ENCODE measurements around the gene MSRB1.

Gene MSRB1, protein sequence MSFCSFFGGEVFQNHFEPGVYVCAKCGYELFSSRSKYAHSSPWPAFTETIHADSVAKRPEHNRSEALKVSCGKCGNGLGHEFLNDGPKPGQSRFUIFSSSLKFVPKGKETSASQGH

DNA sequence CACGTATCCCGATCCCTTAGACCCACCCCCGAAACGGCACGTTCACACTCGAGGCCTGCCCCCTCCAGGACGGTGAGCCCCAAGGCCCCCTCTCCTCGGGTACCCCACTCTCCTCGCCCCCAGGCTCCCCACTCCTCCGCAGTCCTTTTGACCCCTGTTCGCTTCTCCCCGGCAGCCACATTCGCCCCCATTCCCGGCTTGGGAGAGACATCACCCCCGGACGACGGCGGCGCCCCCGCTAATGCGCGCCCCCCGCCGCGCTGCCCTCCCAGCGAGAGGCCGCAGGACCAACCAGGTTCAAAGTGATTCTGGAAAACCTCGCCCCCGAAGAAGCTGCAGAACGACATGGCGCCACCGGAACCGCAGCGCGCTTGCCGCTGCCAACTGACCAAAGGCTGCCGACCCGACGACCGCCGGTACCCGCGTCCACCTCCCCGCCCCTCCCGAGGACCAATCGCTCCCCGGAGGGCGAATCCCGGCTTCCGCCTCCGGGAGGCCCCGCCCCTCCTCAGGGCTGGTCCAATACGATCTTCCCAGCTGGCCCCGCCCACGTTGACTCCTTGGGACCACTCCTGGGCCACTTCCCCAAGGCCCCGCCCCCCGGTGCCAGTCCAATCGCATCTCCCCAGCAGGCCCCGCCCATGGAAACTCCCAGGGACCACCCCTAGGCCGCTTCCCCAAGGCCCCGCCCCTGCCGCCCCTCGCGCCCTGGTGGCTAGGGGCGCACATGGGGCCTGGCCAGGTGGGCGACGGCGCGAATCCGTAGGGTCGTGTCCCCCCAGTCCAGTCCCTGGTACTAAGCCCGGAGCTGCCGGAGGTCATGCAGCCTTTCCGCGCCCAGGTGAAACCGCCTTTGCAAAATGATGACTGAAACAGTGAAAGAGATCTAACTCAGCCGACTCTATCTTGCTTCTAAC lies at the start of gene MSRB1:
Gene MSRB1 (minus strand): TSS at position 390 of the 917 bp plus-strand sequence. CDS start 43 bp downstream, at position 347.
- peak; percentile 95 for DNase-seq

- DNase-seq: peak; percentile 50
Observed at GRCh38 chr16:1991948-1992703, 49.1 kb upstream of the MSRB1 start.

DNA sequence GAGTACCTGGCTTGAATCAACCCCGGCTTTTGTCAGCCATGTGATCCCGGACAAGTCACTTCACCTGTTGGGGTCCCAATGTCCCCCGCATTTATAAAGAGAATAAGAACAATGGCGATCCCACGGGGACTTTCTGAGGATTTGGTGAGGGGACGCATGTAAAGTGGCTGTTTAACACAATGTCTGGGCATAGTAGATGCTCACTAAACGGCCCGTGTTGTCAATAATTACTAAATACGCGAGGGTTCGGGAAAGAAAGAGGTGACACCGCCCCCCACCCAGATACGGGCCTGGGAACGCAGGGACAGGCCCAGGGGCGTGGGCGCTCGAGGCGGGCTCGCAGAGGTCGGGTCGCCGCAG lies 48.6 kb upstream of the MSRB1 start:
- no peak for DNase-seq

DNA sequence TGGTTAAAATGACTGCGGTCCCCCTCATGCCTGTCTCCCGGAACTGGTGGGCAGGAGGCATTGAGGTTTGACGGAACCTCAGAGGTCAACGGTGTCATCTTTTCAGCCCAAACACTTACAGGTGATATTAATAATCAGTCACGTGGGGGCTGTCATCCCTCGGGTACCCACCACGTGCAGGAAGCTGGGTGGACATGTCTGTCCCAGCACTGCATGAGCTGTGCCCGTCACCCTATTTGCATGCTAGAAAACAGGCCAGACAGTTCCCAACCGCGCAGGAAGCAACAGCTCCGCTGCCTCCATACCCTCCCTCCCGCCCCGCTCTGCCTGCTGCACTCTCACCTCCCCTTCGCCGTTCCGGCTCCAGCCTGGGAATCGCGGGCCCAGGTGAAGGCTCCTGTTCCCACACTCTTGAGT lies 48.1 kb upstream of the MSRB1 start:
- no peak for DNase-seq

DNA sequence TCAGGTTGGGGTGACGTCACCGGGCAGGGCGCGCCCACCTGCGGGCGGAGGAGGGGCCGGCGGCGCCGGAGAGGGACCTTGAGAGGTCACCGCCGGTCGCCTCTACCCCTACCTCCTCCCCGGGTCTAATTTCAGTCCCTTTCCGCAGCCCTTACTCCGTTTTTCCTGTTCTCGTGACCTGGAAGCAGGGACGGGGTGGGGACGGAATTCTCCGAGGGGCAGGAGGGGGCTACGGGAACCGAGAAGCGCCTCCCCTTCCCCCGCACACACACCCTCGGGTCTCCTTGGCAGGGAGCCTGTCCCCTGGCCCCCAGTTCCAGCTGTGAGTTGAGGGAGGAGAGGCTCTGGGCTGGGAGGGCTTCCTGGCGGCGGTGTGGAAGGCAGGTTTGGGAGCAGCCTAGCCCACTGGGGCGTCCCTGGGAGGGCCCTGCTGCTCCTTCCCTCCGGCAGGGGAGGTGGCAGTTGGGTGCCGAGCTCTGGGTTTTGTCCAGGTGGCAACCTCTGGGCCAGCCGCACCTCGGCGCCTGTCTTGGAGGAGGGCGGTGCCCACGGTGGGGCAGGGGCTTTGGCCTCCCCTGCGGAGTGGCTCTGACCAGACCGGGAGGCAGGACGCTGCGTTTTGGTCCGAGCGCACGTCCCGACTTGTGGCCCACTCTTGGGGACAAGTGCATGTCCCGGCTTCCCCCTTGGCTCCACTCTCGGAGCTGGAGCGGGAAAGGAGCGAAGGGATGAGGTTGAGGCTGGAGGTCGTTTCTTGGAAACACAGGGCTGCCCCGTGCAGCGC lies 47.5 kb upstream of the MSRB1 start:
- DNase-seq: no peak

DNA sequence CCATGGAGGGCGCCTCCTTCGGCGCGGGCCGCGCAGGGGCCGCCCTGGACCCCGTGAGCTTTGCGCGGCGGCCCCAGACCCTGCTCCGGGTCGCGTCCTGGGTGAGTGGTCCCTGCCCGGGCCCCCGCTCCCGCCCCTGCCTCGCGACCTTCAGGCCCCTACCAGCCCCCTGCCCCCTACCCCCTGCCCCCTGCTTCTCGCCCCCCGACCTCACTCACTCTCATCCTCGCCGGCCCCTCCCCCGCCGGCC lies 47.0 kb upstream of the MSRB1 start:
- no peak for DNase-seq

DNA sequence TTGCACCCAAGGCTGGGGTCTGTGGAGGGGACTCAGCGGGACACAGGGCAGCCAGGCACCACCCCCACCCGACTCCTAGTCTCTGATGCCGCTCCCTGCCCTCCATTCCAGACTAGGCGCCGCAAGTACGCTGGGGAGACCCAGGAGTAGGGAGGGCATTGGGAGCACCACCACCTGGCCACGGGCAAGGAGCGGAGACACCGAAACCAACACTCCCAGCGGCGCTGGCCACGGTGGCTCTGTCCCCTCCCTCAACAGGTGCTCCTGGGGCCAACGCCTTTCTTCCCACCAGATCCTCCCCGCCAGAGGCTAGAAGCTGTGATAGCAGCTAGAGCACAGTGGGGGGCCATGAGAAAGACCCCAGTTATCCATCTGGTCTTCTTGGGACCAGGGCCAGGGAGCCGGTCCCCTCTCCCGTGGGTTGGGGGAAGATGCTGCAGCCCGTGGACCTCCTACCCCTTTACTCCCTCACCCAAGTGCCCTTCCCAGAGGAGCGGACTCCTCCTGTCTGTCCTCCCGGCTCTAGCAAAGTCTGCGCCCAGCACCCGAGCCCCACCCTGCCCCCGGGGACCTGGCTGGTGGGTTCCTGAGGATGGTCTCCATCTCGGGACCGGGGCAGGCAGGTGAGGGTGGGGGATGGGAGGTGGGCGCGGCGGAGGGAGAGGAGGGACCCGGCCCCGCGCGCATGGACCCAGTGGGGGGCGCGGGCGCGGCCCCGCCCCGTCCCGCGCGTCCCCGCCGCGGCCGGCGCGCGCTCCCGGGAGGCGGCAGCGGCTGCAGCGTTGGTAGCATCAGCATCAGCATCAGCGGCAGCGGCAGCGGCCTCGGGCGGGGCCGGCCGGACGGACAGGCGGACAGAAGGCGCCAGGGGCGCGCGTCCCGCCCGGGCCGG lies 46.5 kb upstream of the MSRB1 start, which contains the start of gene SYNGR3:
Gene SYNGR3 (plus strand): TSS at position 762 of the 892 bp plus-strand sequence. CDS start 133 bp downstream, outside the sequence.
- no peak for DNase-seq

DNA sequence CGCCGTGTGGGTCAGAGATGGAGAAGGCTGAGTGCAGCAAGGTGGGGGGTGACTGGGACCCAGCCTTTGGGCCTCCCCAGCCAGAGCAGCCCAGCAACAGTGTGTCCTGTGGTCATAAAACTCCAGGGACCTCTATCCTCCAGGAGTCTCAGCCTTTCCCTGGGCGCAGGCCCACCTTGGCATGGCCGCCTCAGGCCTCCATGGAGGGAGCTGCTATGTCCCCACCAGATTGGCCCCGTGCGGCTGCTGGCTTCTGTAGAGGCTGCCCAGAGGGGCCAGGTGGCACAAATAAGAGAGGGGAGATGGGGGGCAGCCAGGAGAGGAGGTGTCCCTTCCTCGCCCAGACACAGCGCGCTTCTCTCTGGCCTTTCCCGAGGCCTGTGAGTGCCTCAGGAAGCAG lies 44.2 kb upstream of the MSRB1 start:
- DNase-seq: no peak

DNA sequence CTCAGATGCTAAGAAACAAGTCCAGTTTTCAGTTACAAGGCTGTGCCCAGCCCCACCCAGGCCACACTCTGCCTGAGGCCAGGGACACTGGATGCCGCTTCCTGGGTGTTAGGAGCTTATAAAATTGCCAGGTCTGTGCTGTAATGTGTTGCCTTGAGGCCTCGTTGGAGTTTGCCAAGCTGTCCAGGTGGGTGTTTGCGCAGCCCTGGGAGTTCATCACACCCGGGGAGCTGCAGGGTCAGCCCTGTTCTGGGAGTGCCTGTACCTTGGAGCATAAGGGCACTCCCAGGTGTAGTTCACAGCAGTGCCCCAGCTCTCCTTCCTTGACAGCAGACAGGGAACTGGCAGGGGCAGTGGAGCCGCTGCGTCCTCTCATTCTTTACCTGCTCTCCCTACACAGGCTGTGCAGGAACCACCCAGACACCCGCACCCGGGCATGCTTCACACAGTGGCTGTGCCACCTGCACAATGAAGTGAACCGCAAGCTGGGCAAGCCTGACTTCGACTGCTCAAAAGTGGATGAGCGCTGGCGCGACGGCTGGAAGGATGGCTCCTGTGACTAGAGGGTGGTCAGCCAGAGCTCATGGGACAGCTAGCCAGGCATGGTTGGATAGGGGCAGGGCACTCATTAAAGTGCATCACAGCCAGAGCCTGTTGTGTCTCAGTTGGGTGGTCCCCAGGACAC lies 42.6 kb upstream of the MSRB1 start:
- DNase-seq: no peak

GRCh38 chr16:1984347-1985225 lies 41.6 kb upstream of the MSRB1 start:
- no peak for DNase-seq

DNA sequence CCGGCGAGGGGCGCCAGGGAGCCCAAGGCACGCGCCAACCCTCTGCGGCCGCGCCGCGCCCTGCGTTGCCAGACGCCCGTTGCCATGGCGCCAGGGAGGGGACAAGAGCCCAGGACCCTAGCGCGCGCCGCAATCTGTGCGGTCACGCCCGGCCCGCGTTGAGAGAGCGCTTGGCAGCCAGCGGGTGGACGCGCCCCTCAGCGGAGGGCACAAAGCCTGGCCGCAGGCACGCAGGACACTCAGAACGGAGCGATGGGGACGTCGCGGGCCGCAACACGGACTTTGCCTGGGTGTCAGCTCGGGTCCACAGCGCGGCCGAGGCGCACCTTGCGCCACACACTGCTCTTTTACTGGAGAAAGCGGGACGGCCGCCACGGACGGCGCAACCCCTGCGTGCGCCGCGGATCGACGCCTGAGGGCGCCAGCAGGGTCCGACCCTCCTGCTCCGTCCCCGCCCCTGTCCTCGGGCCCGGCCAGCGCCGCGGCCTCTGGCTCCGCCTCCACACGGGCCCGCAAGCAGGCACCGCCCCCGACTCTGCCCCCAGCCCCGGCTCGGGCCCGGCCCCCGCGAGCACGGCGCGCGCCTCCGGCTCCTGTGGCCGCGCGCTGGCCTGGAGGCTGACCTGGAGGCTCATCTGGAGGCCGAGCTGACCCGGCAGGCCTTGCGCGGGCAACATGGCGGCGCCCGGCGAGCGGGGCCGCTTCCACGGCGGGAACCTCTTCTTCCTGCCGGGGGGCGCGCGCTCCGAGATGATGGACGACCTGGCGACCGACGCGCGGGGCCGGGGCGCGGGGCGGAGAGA lies 40.7 kb upstream of the MSRB1 start, which contains the start of gene GFER:
Gene GFER (plus strand): TSS at position 650 of the 803 bp plus-strand sequence. CDS start 26 bp downstream, at position 676.
- DNase-seq: peak; percentile 90

- peak; percentile 28 for DNase-seq
Observed at GRCh38 chr16:1982991-1983543, 40.1 kb upstream of the MSRB1 start.

DNA sequence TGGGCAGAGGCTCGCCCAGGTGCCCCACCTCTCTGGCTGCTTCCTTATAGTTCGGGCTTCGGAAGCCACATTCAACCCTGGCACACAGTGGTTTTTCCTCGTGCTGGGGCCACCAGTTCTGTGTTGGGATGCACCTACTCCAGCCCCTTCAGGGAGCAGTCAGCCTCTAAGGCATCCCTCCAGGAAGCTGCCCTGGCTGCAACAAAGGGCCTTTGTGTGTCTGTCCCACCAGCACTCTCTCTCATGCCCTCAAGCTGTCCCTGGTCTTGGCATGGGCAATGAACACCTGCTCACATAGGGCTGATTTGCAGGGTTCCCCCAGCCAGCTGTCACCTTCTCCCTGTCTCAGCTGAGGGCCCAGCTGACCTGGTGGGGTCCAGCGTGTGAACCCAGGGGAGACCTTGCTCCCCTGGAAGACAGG lies 39.0 kb upstream of the MSRB1 start:
- DNase-seq: no peak

GRCh38 chr16:1981398-1981836 lies 38.4 kb upstream of the MSRB1 start, which contains the start of gene NOXO1:
Gene NOXO1 (minus strand): TSS chr16:1981469. CDS start chr16:1981179, 290 bp downstream.
- DNase-seq: no peak

DNA sequence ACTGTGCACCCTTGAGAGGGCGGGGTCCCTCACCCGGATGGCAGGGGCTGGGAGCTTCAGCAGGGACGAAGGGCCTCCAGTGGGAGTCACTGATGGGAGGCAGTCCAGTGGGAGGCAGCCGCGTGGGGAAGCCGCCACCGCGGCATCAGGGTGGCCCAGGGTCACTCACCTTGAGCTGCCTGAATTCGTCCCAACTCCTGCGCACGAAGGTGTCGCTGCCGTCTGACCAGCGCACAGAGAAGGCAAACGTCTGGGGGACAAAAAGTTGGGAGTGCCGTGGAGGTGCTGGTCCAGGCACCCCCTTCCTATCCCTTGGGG lies 37.7 kb upstream of the MSRB1 start:
- no peak for DNase-seq

DNA sequence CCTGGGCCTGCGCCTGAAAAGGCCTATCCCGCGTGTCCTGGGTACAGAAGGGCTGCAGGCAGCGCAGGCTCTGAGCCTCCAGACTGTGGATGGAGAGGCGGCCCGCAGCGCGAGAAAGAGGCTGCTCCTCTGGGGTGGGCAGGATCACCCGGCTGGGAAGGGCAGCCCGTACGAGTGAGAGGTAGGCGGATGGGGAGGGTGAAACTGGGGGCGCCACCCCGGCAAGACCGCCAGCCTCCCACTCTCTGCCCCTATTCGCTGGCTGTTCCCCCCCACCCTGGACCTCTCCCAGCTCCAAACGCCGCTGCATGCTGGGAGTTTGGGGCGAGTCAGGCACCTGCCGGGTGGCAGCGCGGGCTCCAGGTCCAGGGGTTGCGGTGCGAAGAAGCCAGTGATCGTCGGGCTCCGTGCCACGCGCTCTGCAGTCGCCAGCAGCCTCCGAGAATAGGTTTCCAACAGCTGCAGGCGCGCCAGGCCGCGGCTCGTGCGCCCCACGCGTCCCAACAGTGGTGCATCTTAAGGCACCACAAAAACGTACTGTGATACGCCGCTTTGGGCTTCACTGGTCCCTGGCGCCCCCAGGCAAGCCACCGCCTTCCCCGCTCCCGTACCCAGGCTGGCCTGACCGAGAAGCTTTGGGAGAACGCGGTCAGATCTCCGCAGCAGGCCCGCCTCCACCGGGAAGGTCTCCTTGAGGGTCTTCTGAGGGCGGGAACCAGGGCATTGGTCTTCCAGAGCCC lies 37.2 kb upstream of the MSRB1 start:
- no peak for DNase-seq

GRCh38 chr16:1979271-1980029 lies 36.5 kb upstream of the MSRB1 start:
- DNase-seq: no peak

Data from HCEC 1CT (cell line).